ENCODE measurements around the gene CALML6.

The CALML6 gene

DNA sequence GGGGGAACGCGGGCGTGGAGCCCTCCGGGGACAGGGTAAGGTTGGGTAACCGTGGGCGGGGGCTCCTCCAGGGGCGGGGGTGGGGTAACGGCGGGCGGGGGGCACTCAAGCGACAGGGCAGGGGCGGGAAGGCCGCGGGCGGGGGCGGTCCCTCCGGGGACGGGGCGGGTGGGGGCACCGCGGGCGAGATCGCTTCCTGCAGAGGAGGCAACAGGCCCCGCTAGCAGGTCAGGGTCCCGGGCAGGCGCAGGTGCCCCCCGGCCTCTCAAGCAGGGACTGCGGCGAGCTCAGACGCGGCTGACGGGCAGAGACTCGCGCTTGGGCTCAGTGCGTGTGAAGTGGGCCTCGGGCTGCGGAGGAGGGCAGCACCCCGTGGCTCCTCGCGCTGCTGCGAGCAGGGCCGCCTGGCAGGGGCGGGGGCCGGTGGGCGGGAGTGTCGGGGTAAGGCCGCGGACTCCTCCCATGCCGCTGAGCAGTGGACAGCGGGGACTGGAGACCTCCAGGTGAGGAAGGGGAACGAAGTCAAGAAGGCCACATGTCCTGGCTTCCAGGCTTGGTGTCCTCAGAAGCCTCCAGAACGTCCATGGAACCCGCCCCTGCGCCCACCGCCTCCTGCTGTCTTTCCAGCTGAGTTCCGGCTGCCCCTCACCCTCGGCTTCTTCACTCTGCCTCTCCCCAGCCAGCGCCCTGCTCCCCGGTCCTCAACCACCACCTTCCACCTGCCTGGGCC is 23.5 kb upstream of the CALML6 start:
- peak; percentile 54 for DNase-seq (ENCODE audit: low read depth, low spot score)
- peak overlapping the region; percentile 69 for H3K4me3 ChIP-seq (ENCODE audit: low read length)

DNA sequence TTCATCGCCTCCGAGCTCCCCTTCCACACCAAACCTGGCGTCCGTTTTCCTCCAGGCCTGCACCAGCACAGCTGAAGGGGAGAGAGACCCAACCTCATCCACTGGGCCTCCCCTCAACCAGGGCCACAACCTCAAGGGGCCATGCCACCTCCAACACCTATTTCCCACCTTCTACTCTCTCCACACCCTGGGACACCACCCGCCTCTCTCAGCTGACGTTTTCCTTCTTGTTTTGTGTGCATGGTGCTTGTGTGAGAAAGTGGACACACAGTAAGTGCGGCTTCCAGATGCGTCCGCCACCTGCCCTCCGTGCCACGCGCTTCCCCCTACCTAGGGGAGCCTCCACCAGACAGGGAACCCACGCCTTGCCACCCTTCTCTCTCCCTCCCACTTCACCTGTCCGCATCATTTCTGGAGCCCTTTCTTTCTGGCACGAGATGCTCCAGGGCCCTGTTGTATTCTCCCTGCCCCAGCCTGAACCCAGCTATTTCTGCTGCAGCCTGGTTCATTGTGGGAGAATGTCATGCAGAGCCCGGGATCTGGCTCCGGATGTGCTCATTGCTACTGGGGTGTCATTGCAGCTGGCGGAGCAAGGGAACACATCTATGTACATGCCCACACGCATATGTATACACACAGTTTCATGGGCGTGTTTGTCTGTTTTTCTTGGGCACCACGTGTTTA is 22.8 kb upstream of the CALML6 start:
- peak overlapping the region; percentile 69 for H3K4me3 ChIP-seq (ENCODE audit: low read length)
- no peak for DNase-seq (ENCODE audit: low read depth, low spot score)

DNA sequence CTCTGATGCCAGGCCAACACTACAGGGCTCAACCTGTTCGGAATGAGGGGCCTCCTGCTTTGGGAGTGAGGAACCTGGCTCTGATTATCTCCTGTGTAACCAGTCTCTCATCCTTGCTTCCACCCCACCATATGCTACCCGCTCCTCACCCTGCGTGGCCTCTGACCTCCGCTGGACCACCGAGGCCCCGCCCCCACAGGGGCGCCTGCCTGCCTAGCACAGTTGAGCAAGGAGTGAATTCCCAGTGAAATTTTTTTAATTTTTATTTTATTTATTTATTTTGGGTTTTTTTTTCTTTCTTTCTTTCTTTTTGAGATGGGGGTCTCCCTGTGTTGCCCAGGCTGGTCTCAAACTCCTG is 22.3 kb upstream of the CALML6 start:
- H3K4me3 ChIP-seq (ENCODE audit: low read length) = no peak overlapping the region
- DNase-seq (ENCODE audit: low read depth, low spot score) = no peak

DNA sequence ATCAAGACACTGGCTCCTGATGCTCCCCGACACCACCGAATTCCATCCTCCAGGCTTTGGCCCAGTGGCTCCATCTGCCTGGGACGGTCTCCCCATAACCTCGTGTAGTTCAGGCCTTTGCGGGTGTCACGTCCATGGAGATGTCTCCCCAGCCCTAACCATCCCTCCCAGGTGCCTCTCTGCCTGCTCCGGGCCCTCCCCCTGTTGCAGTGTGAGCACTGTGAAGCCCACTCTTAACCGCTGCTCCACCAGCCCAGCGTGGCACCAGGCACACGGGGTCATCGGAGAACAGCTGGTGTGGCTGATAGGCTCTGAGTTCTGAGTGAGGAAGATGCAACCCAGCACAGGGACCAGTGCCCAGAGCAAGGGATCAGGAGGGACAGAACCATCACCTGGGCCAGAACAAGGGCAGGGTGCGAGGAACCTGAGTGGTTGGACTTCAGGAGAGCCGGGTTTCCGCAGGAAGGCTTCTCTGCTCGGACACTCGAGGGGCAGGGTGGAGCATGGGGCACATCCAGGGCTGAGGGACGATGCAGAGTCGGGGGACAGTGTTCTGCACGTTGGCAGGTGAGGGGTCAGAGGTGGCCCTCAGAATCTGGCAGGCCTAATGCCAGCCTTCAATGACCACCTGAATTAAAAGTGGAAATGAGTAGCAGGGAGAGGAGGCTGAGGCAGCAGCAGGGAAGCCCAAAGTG is 21.6 kb upstream of the CALML6 start:
- DNase-seq (ENCODE audit: low read depth, low spot score) = no peak
- no peak overlapping the region for H3K4me3 ChIP-seq (ENCODE audit: low read length)

DNA sequence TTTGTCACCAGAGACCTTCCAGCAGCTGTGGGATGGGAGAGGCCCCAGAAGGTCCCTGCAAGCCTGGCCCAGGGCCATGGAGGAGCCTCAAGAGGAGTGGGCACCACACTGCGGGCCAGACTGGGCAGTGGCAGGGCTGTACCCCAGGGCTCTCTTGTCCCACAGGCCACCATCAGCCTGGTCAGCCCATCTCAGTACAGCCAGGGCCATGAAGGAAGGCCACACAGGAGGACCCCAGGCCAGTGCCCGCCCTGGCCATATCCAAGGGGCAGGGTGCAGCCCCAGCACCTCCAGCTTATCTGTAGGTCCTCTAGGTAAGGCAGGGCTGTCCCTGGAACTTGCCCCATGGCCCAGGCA is 21.1 kb upstream of the CALML6 start:
- H3K4me3 ChIP-seq (ENCODE audit: low read length) = no peak overlapping the region
- no peak for DNase-seq (ENCODE audit: low read depth, low spot score)

DNA sequence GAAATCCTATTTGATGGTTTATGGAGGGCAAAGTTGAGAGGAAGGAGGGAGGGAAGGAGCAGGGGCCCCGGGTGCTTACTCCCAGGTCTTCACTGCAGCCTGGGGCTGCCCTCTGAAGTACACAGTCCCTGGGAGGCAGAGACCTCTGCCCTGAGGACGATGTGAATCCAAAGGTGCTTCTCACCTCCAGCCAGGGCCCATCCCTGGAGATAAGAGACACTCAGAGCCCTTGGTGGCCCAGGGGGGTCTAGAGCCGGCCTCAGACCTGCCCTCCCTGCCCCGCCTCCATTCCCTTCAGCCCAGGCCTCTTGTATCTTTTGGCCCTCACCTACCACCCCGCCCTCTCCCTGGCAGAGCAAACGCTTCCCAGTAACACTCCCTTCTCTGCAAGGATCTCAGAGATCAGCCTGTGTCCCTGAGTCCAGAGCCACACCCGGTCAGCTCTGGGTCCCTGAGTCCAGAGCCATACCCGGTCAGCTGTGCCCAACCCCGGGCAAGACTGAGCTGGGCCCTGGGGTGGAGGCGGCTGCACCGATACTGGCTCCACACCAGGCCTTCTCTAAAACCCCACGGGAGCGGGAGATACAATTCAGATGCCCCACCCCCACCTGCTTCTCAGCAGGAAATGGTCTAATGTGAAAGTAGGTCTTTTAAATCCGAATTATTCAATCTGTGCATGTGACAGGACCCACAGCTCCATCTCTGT is 20.6 kb upstream of the CALML6 start:
- no peak overlapping the region for H3K4me3 ChIP-seq (ENCODE audit: low read length)

DNA sequence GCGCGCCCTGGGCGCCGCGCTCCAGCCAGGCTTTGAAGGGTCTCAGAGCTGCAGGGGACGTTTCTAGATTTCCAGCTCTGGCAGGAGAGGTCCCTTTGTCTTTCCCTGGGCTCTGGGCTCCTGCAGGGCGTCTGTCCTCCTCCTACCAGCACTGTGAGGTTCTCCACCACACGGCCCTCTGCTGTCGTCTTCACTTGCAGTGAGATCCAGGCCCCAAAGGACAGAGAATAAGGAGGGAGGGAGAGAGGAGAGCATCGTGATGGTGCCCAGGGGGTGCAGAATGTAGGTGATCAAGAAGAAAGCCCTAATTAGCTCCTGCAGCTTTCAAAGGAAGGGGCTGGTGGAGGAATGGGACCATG is 20.0 kb upstream of the CALML6 start:
- H3K4me3 ChIP-seq (ENCODE audit: low read length) = no peak overlapping the region
- DNase-seq (ENCODE audit: low read depth, low spot score) = no peak

More for the DNA sequence above, 20.6 kb upstream of the CALML6 start:
- DNase-seq (ENCODE audit: low read depth, low spot score) = no peak

DNA sequence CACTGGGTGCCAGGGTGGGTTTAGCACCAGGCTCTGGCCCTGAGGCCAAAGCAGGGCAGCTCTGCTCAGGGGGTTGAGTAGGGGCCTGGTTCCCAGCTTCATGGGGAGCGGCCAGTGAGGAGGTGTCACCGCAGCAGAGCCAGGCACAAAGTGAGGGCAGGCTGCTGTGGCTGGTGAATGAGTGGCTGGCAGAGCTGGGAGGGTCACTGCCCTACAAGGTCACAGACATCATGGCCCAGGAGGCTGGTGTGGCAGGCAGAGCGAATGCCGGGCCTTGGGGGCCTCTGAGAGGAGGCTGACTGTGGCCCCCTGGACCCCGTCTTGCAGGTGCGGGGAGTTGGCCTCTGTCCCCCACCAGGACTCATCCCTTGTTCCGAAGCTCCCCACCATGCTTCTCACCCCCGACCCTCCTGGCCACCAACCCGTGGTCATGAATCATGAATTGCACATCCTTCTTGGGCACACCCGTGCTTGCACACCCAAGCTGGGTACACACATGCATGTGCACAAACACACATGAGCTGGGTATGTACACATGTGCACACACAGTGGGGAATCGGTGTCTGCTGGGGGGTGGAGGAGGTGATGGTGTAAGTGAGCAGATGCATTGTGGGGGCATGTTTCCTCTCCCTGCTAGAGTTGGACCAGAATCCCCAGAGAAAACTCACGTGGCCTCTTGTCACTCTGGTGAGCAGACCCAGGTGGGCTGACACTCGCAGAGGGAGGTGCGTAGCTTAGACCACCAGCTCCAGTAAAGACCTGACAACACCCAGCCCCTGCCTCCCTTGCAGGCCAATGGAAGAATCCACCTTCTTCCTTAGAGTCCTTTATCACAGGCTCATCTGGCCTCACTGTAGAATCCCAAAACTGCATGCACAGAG is 19.4 kb upstream of the CALML6 start:
- no peak for DNase-seq (ENCODE audit: low read depth, low spot score)
- no peak overlapping the region for H3K4me3 ChIP-seq (ENCODE audit: low read length)

DNA sequence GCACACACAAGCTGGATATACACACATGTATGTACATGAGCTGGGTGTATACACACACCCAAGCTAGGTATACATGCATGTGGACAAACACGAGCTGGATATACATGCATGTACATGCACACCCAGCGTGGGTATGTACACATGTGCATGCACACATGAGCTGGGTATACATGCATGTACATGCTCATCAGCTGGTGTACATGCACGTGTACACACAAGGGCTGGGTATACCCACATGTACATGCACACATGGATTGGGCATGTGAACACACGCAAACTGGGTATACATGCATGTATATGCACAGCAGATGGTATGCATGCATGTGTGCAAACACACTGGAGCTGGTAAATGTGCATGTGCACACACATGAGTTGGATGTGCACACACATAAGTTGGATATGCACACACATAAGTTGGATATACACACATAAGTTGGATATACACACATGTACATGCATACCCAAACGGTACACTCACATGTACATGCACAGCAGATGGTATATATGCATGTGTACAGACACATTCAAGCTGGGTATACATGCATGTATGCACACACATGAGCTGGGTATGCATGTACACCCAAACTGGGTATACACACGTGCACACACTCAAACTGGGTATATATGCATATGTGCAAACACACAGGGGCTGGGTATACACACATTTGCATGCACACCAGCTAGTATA is 16.7 kb upstream of the CALML6 start:
- no peak for DNase-seq (ENCODE audit: low read depth, low spot score)
- H3K4me3 ChIP-seq (ENCODE audit: low read length) = no peak overlapping the region

DNA sequence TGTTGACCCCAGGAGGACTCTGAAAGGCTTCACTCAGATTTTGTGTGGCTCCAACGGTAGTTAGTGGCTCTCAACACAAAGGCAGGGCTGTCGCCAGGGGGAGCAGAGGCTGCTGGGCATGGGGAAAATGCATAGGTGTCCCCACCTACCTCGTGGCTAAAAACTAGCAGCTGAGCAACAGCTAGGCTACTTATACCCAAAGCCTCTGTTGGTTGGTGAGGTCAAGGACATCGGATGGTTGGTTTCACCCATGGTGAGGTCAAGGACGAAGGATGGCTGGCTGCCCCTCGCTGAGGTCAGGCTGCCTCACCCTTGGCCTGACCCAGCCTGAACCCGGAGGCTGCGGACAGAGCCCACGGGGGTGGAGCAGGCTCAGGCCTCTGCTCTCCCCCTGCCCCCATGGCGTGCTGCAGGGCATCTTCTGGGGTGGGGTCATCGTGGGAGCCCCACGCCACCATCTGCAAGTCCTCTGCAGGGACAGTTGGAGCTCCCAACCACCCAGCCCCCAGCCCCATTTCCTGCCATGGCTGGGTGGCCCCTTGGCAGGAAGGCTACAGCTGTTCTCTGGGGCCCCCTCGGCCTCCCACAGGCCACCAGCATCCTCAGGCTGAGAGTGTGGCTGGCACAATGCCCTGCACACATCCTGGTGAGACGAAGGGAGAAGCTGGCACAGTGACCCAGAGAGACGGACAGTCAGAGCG is 15.6 kb upstream of the CALML6 start:
- no peak for DNase-seq (ENCODE audit: low read depth, low spot score)

DNA sequence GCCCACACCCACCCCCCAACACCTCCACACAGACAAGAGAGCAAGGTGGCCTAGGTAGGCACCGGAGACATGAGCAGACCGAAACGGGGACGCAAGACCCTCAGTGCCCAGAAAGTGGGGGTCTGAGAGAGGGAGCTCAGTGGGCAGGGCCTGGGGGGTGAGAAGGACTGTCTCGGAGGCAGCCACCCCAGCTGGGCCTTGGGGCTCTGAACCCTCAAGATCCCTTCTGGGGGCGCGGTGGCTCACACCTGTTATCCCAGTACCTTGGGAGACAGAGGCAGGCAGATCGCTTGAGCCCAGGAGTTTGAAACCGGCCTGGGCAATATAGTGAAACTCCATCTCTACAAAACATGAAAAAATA is 15.1 kb upstream of the CALML6 start:
- no peak for DNase-seq (ENCODE audit: low read depth, low spot score)
- no peak overlapping the region for H3K4me3 ChIP-seq (ENCODE audit: low read length)

More for the DNA sequence above, 15.6 kb upstream of the CALML6 start:
- H3K4me3 ChIP-seq (ENCODE audit: low read length) = no peak overlapping the region

DNA sequence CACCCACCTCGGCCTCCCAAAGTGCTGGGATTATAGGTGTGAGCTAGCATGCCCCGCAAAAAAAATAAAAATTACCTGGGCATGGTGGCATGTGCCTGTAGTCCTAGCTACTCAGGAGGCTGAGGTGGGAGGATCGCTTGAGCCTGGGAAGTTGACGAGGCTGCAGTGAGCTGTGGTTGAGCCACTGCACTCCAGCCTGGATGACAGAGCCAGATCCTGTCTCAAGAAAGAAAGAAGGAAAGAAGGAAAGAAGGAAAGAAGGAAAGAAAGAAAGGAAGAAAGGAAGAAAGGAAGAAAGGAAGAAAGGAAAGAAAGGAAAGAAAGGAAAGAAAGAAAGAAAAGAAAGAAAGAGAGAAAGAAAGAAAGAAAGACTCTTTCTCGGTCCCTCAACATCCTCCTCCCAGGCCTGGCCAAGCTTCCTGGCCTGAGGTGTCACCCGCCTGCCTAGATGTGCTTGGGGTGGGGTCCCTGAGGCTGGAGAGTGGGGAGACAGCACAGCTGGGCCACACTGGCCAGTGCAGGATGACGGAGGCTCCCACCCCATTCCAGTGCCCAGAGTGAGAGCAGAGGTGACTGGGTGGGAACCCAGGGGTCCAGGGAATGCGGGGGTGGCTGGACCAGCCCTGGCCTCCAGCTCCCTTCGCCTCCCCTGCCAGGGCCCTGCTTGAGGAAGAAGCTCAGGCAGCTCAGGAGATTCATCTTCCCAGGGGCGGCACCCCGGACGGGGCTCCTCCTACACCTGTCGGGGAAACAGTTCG is 14.0 kb upstream of the CALML6 start:
- no peak for DNase-seq (ENCODE audit: low read depth, low spot score)
- no peak overlapping the region for H3K4me3 ChIP-seq (ENCODE audit: low read length)

DNA sequence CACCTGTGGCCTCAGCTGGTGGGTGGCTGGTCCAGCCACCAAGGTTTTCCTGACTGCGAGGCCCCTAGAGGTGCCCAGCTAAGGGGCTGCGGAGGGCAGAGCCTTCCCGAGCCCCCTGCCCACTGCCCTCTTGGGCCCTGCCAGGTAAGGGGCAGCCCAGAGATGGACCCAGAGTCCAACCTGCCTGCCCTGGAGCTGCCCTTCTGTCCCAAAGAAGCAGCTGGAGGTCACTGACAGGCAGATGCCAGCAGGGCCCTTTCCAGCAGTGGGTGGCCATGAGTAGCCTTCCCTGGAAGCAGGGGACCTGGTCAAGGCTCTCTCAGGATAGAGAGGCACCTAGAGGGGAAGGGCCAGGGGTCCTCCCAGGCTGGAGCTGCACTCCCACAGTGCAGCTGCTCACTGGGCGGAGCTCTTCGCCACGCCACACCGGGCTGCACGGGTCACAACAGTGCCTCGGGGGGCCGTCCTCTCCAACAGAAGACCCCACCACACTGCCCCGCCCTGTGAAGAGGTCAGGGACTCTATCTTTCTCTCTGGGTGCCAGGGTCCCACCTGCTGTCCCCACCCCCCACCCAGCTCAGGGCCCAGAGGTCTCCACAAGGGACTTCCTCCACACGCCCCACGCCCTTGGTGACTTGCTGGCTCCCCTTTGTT is 13.3 kb upstream of the CALML6 start:
- no peak overlapping the region for H3K4me3 ChIP-seq (ENCODE audit: low read length)
- no peak for DNase-seq (ENCODE audit: low read depth, low spot score)

DNA sequence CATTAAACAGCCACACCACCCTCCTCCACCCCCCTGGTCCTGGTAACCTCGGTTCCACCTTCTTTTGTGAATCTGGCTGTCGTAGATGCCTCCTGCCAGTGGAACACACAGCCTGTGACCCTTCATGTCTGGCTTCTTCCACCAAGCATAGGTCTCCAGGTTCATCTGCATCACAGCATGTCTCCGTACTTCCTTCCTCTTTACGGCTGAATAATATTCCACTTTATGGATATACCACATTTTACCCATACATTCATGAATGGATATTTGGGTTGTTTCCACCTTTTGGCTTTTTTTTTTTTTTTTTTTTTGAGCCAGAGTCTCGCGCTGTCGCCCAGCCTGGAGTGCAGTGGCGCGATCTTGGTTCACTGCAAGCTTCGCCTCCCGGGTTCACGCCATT is 11.8 kb upstream of the CALML6 start:
- no peak for DNase-seq (ENCODE audit: low read depth, low spot score)
- no peak overlapping the region for H3K4me3 ChIP-seq (ENCODE audit: low read length)

DNA sequence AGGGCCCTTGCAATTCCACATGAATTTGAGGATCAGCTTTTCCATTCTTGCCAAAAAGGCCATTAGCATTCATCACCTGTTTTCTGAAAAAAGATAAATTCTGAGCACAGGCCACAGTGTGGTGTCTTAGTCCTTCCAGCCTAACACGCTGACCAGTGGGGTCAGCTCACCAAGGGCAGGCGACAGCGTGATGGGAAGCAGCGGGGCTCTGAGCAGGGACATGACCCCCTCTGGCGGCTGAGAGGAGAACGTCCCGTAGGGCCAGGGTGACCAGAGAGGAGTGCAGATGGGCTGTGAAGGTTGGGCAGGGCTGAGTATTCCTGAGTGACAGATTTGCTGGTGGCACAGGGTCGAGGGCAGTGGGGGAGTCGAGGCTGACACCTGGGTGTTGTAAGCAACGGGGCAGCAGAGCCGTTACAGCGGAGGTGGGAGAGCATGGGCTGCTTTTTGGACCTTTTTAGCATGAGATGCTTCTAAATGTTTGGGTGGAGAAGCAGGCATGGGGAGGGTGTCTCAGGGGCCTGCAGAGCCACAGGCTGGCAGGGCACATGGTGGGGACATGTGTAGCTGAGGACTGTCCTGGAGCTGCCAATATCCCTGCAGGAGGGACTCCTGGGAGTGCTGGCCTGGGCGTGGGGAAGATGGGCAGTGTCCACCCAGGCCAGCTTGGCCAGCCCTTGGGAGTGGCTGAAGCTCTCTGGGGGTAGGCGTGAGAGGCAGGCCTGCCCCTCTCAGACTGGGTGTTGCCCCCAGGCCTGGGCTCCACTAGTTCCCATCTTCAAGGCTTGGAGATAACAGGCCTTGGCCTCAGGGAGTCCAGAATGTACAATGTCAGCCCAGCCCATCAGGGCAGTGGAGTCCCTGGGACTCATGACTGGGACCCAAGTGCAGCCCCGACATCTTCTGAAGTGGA is 8.6 kb upstream of the CALML6 start:
- H3K4me3 ChIP-seq (ENCODE audit: low read length) = no peak overlapping the region

More for the DNA sequence above, 8.6 kb upstream of the CALML6 start:
- no peak for DNase-seq (ENCODE audit: low read depth, low spot score)

All from Jurkat, Clone E6-1 (cell line).